HG03460 (cell line): ENCODE measurements around the gene TET1.
"Not testable (repeated sequence)": the region's sequence is repeated elsewhere in the genome, so short reads cannot be mapped to it uniquely, and the experiment has no call there.

Experiments used
- ATAC-seq: cut with Tn5 transposase; IDR thresholded peaks from one replicate; pipeline ENCODE4 v1.9.1; 2021; ENCODE audit not compliant: unreplicated experiment

The TET1 gene

GRCh38 chr10:68560186-68560942 is at the start of gene TET1:
TET1 (plus strand) TSS chr10:68560337; CDS start chr10:68572339, 12,002 bp downstream.
- ATAC-seq: no peak

GRCh38 chr10:68516216-68516615 is 43.9 kb upstream of the TET1 start:
- ATAC-seq: not testable (repeated sequence)

- no peak for ATAC-seq
Measured at GRCh38 chr10:68516766-68517165, 43.4 kb upstream of the TET1 start.

GRCh38 chr10:68517188-68517587 is 42.9 kb upstream of the TET1 start:
- no peak for ATAC-seq

GRCh38 chr10:68518609-68519008 is 41.5 kb upstream of the TET1 start:
- ATAC-seq: not testable (repeated sequence)

- ATAC-seq: not testable (repeated sequence)
Measured at GRCh38 chr10:68525490-68526038, 34.6 kb upstream of the TET1 start.

- peak; percentile 48 for ATAC-seq
Measured at GRCh38 chr10:68526634-68527307, 33.4 kb upstream of the TET1 start.

GRCh38 chr10:68536973-68537372 is 23.2 kb upstream of the TET1 start:
- no peak for ATAC-seq

GRCh38 chr10:68537796-68538195 is 22.3 kb upstream of the TET1 start:
- ATAC-seq: no peak

- ATAC-seq: no peak
Measured at GRCh38 chr10:68543004-68543918, 16.9 kb upstream of the TET1 start.

- peak; percentile 74 for ATAC-seq
Measured at GRCh38 chr10:68550747-68551411, 9.3 kb upstream of the TET1 start.

GRCh38 chr10:68553138-68553537 is 7.0 kb upstream of the TET1 start:
- ATAC-seq: no peak

GRCh38 chr10:68553599-68553998 is 6.5 kb upstream of the TET1 start:
- ATAC-seq: no peak

- no peak for ATAC-seq
Measured at GRCh38 chr10:68558478-68558877, 1.7 kb upstream of the TET1 start.

- no peak for ATAC-seq
Measured at GRCh38 chr10:68559251-68559650, 886 bp upstream of the TET1 start.

- no peak for ATAC-seq
Measured at GRCh38 chr10:68559841-68560185, 324 bp upstream of the TET1 start.

- no peak for ATAC-seq
Measured at GRCh38 chr10:68560943-68561864, 1.1 kb downstream of the TET1 start.

GRCh38 chr10:68561865-68562649 is 1.9 kb downstream of the TET1 start:
- ATAC-seq: no peak
